OCI-LY1 (cell line): ENCODE data around the gene JAG1.

Experiments used
- EZH2 ChIP-seq: fragments of 200-600 bp; sonication (generic), shearing (Covaris generic); IDR thresholded peaks from 2 replicates; pipeline ENCODE4 v1.8.0; 2017; ENCODE audit warnings: borderline replicate concordance, mixed run types, mild to moderate bottlenecking, antibody characterized with exemption, low read length, moderate library complexity, mixed read lengths
- TF ChIP-seq, protein P1 (sequence below): fragments of 200-600 bp; sonication (generic), shearing (Covaris generic); IDR thresholded peaks from 2 replicates; pipeline ENCODE4 v1.5.1; 2017; ENCODE audit warnings: mild to moderate bottlenecking, antibody characterized with exemption, low read length, moderate library complexity, mixed read lengths

DNA sequence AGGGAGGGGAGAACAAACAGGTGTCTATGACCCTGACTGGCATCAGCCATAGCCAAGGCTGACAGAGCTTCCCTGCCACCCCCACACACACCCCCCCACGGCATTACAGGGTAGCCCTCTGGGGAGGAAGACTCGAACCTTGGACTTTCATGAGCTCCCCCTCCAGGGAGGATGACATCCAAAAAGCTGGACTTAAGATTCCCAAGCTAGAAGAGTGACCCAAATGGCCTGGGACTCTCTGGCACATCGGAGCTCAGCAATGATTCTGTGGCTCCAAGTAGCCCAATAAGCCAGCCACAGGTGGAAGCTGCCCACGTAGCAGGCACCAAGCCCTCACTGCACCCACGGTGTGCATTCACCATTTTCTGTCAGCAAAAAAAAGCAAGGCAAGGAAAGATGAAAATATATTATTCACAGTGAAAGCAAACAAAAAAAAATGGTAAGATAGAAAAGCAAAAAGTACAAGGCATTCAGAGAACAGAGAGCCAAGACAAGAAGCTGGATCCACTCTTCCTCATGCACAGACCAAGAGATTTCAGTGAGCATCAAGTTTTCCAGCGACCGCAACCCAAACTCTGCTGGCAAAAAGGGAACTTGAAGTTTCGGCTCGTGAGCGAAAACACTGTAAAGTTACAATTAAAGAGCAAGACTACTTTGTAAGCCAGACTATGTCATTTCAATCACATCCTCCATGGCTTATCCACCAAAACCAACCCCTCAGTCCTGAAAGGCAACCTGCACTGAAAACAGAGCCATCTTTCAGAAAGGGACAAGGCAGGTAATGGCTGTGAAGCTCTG, 10.9 kb downstream of the JAG1 start:
- TF ChIP-seq, protein P1, sequence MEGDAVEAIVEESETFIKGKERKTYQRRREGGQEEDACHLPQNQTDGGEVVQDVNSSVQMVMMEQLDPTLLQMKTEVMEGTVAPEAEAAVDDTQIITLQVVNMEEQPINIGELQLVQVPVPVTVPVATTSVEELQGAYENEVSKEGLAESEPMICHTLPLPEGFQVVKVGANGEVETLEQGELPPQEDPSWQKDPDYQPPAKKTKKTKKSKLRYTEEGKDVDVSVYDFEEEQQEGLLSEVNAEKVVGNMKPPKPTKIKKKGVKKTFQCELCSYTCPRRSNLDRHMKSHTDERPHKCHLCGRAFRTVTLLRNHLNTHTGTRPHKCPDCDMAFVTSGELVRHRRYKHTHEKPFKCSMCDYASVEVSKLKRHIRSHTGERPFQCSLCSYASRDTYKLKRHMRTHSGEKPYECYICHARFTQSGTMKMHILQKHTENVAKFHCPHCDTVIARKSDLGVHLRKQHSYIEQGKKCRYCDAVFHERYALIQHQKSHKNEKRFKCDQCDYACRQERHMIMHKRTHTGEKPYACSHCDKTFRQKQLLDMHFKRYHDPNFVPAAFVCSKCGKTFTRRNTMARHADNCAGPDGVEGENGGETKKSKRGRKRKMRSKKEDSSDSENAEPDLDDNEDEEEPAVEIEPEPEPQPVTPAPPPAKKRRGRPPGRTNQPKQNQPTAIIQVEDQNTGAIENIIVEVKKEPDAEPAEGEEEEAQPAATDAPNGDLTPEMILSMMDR = no peak
- TF ChIP-seq EZH2 = no peak
